GM19025 (cell line): ENCODE results near the gene FAM217A.
"Not testable (repeated sequence)": the region's sequence is repeated elsewhere in the genome, so short reads cannot be mapped to it uniquely, and the experiment has no call there.

Experiments used
- ATAC-seq: cut with Tn5 transposase; IDR thresholded peaks from one replicate; pipeline ENCODE4 v1.9.1; 2021; ENCODE audit warnings: mild to moderate bottlenecking, low read depth, moderate library complexity; ENCODE audit not compliant: unreplicated experiment

Gene FAM217A

DNA sequence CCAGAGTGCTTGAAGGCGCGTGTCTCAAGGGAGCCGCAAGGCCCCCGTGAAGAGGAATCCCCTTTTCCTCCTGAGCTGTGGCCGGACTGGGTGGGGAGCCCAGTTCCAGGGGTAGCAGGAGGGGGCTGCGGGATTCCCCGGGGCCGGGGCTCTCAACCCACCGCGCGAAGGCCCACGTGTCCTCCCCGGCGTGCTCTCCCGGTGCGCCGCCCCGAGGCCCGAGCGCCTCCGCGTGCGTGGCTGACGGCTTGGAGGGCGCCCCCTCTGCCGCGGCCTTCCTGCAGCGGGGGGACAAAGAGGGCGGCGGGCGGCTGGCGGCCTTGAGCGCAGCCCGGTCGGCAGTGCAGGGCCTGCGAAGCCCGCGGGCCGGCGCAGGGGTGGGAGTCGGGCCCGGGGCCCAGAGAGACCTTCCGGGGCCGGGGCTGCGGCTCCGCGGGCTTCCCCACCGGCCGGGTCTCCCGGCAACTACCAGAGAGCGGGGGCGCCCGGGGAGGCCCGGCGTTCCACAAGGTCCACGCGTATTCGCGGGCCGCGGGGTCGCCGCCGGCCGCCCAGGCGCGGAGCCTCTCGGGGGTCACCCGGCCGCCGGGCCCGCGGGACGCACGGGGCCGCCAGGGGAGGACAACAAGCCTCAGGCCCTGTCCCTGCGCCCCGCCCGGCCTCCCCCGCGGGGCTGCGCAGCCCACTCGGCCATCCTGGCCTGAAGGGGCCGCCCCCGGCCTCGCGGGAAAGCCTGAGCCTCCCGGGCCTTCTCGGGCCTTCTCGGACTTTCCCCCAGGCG, at the start of gene FAM217A:
Gene FAM217A, minus strand, starts transcription at position 447 of the 781 bp plus-strand sequence. CDS start 1,723 bp downstream, outside the sequence.
- no peak for ATAC-seq

GRCh38 chr6:4128072-4128471, 49.1 kb upstream of the FAM217A start:
- no peak for ATAC-seq

DNA sequence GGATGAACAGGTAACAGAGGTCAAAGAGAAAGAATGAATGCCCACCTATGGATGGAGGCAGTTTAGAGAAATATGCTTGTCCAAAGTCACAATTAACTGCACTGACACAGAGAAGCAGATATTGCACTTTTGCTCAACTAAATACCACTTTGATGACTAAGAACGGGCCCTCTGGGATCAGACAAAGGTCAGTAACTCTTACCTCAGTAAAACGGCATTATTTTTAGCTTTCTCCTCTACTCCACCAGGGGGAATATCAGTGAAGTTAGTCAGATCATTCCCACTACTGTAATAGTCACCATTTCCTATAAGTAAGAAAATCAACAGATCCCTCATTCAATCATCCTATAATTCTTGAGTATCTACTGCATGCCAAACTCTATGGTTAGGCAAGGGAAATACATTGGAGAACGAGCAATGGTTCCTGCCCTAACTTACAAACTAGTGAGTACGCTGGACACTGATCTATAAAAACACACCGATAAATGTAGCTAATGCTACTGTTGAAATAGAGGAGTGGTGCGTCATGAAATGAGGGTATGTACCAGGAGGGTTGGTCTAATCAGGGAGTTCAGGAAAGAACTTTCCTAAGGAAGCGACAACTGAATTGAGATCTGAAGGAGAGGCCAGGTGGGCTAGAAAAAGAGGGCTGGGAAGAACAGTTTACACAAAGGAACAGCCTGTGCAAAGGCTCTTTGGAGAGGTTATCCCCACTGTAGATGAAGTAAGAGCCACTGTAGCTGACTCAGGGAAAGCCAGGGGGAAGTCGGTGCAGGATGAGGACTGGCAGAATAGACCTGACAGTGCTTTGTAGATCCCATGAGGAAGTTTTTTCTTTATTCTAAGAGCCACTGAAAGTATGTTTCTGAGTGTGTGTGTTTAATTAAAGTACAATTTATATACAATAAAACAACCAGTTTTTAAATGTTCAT, 47.3 kb upstream of the FAM217A start:
- no peak for ATAC-seq

DNA sequence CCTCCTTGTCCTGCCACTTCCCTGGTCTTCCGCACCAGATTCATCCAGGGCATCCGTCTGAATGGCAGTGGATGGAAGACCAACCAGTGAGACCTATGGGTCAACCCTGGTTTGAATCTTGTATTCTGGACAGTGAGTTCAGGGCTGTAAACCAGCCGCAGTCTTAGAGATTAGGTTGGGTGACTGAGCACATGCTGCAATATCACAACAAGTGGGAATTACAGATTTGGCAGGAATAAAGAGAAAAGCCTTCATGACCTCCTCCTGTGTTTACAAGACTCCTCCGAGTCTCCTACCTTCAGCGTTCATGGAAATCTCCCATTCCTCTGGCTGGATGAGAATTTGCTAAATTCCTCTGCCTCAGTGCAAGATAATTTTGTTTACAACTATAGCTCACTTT, 46.6 kb upstream of the FAM217A start:
- ATAC-seq: no peak

DNA sequence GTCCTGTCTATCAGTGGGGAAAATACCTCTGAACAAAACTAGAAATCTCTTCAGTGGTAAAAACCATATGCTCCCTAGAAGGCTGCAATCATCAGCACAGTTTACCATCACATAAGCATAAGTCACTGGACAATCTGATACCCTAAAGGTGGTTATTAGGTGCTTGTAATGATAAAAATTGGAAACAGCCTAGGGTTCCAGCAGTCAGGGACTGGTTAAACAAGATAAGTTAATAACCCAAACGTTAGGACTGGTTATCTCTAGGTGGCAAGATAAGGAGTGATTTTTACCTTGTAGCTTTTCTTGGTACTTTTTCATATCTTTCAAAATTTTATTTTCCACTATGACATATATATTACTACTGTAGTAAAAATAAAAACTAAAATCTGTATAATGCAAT, 45.4 kb upstream of the FAM217A start:
- no peak for ATAC-seq

GRCh38 chr6:4115741-4116140, 36.8 kb upstream of the FAM217A start:
- ATAC-seq: no peak

DNA sequence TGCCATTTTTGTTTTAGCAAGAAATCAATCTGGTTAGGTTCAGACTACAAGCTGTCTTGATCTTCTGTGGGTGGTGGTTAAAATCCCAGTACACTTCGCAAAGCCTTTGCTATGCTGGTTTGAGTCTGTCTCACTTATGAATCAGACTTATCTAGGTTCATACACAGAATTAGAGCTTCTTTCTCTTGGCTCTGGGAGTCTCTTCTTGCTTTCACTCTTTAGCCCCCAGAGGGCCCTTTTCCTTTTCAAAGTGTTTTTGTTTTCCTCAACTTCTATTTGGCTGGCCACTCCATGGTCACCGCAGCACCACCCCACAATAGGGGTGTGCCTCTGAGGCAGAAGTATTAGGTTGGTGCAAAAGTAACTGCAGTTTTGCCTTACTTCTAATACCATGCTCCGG, 35.2 kb upstream of the FAM217A start:
- no peak for ATAC-seq

DNA sequence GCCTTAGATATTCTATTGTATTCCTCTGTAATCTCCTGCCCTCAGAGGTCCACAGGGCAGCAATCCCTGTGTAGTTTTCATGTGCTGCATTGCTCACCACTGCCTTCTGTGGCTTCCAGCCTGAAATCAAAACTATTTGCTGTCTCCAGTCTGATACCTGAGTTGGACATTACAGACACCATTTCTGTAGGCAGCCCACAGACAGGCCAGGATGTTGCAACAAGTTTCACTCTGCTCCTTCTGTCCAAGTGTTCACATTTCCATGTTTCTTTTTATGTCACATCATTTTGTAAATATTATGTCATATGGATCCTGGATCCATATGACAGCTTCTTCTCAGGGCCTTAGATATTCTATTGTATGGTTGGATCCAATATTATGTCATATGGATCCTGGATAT, 34.7 kb upstream of the FAM217A start:
- no peak for ATAC-seq

DNA sequence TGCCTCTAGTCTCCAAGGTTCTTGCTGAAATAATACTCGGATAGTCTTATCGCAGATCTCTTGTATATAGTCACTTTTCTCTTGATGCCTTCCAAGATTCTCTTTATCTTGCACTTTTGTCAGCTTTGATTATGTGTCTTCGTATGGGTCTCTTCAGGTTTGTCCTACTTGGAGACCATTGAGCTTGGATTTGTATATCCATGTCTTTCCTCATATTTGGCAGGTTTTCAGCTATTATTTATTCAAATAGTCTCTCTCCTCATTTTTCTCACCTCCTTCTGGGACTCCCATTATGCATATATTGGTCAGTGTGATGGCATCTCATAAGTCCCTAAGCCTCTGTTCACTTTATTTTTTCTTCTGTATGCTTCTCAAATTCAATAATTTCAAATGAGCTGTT, 33.4 kb upstream of the FAM217A start:
- no peak for ATAC-seq

- not testable (repeated sequence) for ATAC-seq
Observed at GRCh38 chr6:4109363-4109815, 30.5 kb upstream of the FAM217A start.

DNA sequence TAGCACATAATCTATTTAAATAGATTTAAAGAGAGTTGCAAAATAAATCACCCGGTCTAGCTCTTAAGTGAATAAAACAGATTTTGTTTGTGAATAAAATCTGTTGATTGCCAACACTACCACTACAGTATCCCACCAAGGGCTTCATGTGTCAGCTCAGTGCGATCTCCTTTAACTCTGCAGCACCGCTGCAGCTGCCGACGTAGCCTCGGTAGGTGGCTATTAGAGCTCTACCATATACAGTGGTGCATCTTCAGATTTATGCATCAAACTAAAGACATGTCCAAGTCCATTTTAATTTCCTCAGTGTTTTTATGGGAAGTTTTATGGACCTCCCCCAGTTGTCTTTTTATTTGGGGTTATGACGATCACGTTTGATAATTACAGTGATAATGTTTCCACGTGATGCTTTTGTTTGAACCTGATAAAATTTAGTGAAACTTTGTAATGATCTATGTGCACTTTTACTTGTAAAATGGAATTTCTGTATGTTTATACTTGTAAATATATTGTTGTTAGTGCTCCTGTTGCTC, 29.7 kb upstream of the FAM217A start:
- ATAC-seq: no peak

DNA sequence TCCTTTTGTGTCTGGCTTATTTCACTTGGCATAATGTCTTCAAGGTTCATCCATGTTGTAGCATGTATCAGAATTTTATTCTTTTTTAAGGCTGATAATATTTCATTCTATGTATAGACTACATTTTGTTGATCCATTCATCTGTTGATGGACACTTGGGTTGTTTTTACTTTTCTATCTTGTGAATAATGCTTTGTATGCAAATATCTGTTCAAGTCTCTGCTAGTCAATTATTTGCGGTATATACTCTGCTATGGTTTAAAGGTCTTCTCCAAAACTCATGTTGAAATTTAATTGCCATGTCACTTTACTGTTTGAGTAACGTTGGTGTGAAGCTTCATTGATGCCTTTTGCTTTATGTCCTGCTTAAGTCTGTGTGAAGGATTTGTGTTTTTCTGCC, 28.9 kb upstream of the FAM217A start:
- ATAC-seq: no peak

- ATAC-seq: no peak
Observed at GRCh38 chr6:4105980-4106536, 27.1 kb upstream of the FAM217A start.

- ATAC-seq: no peak
Observed at GRCh38 chr6:4103929-4104328, 25.0 kb upstream of the FAM217A start.

- no peak for ATAC-seq
Observed at GRCh38 chr6:4102687-4103244, 23.8 kb upstream of the FAM217A start.

- ATAC-seq: no peak
Observed at GRCh38 chr6:4101298-4101697, 22.4 kb upstream of the FAM217A start.

- ATAC-seq: no peak
Observed at GRCh38 chr6:4100655-4101054, 21.7 kb upstream of the FAM217A start.

GRCh38 chr6:4093288-4093687, 14.4 kb upstream of the FAM217A start:
- no peak for ATAC-seq

DNA sequence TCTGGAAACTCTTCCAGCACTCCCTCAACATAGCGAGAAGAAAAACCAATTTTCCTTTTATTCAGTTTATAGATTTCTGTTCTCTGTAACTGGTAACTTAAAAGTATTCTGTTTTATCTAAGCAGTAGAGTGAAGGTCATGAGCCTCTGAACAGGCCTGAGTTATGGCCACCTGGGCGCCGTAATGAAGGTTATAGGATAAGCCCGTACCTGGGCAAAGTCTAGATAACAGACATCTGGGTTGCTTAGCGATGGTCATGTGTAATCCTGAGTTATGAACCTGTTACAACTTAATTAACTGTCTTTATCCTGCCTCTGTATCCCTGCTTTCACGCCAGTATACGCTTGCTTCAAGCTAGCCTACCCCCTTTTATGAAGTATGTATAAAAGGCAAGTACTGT, 13.0 kb upstream of the FAM217A start:
- ATAC-seq: no peak

GRCh38 chr6:4090043-4090442, 11.1 kb upstream of the FAM217A start:
- ATAC-seq: not testable (repeated sequence)

DNA sequence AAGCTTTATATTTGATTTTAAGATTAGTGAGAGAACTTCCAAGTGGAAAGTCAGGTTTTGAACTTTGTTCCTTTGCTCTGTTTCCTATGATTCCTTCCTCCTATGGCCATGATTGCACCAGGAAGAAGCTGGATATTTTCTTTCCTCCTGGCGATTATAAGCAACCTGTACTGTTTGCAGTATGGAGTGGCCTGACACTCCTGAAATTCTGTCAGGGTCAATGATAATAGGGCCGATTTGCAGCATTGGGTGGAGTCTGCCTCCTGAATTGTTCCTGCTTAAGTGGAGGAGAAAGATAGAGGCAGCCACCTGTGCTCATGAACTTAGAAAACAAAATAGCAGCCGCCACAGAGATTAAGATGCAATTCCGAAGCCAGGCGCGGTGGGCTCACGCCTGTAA, 9.8 kb upstream of the FAM217A start:
- ATAC-seq: no peak
